Activated T-cell treated with anti-CD3 and anti-CD28 coated beads for 24 hours (primary cell): ENCODE results near the gene ADAT3.

Experiments
- DNase-seq: peaks from one replicate; pipeline ENCODE4 v3.0.0-alpha.2; 2020; ENCODE audit warnings: low read depth

Gene ADAT3

GRCh38 chr19:1905110-1905862 is at the start of gene ADAT3, which contains the start of gene SCAMP4:
Gene ADAT3 (plus strand): TSS chr19:1905399. CDS start chr19:1912048, 6,649 bp downstream.
Gene SCAMP4 (plus strand): TSS chr19:1905399. CDS start chr19:1915020, 9,621 bp downstream.
- peak; percentile 98 for DNase-seq

GRCh38 chr19:1855828-1856255 is 49.4 kb upstream of the ADAT3 start:
- no peak for DNase-seq

- no peak for DNase-seq
Observed at GRCh38 chr19:1856345-1856697, 48.9 kb upstream of the ADAT3 start.

- no peak for DNase-seq
Observed at GRCh38 chr19:1856698-1857603, 48.2 kb upstream of the ADAT3 start.

- no peak for DNase-seq
Observed at GRCh38 chr19:1857648-1858326, 47.4 kb upstream of the ADAT3 start.

GRCh38 chr19:1858412-1859081 is 46.7 kb upstream of the ADAT3 start:
- no peak for DNase-seq

- no peak for DNase-seq
Observed at GRCh38 chr19:1859331-1859781, 45.8 kb upstream of the ADAT3 start.

- DNase-seq = no peak
Observed at GRCh38 chr19:1860042-1860775, 45.0 kb upstream of the ADAT3 start.

GRCh38 chr19:1860821-1861598 is 44.2 kb upstream of the ADAT3 start:
- DNase-seq = no peak

- DNase-seq = no peak
Observed at GRCh38 chr19:1861599-1862031, 43.6 kb upstream of the ADAT3 start.

- DNase-seq = no peak
Observed at GRCh38 chr19:1862068-1862423, 43.2 kb upstream of the ADAT3 start.

GRCh38 chr19:1862424-1863327 is 42.5 kb upstream of the ADAT3 start:
- DNase-seq = no peak

GRCh38 chr19:1863328-1863637 is 41.9 kb upstream of the ADAT3 start, which contains the start of gene KLF16:
Gene KLF16 (minus strand): TSS chr19:1863579. CDS start chr19:1863497, 82 bp downstream.
- no peak for DNase-seq

GRCh38 chr19:1863638-1864479 is 41.3 kb upstream of the ADAT3 start:
- DNase-seq = peak; percentile 92

GRCh38 chr19:1864480-1865171 is 40.6 kb upstream of the ADAT3 start:
- no peak for DNase-seq

GRCh38 chr19:1865172-1866010 is 39.8 kb upstream of the ADAT3 start:
- no peak for DNase-seq
